Vagina (tissue), 2 donors: ENCODE measurements around the gene FRMD3.

ENCODE experiments used
- POLR2A ChIP-seq, 2 donors: fragments of 450-650 bp; IDR thresholded peaks; one replicate each; pipeline ENCODE4 v1.6.1; 2017; ENCODE audit warnings: antibody characterized with exemption in 2 of 2, mild to moderate bottlenecking in 2 of 2, moderate library complexity in 2 of 2
- TF ChIP-seq, protein P1 (sequence below), 3 experiments: fragments of 450-650 bp in 2 of 3; fragments of 200-600 bp in 1 of 3; sonication (generic) in 1 of 3; IDR thresholded peaks; one replicate each; pipeline ENCODE4 v1.5.1; 2017 to 2019; ENCODE audit warnings: antibody characterized with exemption in 3 of 3, mild to moderate bottlenecking in 2 of 3, moderate library complexity in 2 of 3

DNA sequence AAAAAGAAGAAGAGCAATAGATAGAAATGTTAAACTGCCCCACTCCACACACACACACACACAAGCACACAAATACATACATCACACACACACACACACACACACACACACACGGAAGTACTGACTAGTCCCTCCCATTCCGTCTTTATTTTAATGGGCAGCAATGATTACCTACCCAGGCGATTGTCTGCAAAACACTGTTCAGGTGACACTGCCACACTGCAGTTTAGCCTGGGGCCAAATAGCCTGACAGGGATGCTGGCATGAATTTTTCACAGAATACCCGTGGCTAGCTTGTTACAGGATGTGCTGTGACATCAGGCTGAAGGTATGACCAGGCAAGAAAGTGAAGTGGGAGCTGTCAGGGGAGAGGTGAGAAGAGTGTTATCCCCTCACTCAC is 86.9 kb downstream of the FRMD3 start:
- no peak for TF ChIP-seq POLR2A (IDR thresholded peaks at IDR 0.05)
- TF ChIP-seq, protein P1, sequence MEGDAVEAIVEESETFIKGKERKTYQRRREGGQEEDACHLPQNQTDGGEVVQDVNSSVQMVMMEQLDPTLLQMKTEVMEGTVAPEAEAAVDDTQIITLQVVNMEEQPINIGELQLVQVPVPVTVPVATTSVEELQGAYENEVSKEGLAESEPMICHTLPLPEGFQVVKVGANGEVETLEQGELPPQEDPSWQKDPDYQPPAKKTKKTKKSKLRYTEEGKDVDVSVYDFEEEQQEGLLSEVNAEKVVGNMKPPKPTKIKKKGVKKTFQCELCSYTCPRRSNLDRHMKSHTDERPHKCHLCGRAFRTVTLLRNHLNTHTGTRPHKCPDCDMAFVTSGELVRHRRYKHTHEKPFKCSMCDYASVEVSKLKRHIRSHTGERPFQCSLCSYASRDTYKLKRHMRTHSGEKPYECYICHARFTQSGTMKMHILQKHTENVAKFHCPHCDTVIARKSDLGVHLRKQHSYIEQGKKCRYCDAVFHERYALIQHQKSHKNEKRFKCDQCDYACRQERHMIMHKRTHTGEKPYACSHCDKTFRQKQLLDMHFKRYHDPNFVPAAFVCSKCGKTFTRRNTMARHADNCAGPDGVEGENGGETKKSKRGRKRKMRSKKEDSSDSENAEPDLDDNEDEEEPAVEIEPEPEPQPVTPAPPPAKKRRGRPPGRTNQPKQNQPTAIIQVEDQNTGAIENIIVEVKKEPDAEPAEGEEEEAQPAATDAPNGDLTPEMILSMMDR (IDR thresholded peaks at IDR 0.05), result no peak
